Tibial nerve (tissue), 4 donors: ENCODE data around the gene HEXD. TPM values are rescaled to one million over a fixed set of nuclear protein-coding genes. Genes with fewer than 3 reads are reported as not detected.

Experiments used
- DNase-seq, 2 donors: peaks; one replicate each; pipeline ENCODE4 v3.0.0-alpha.2; 2019; ENCODE audit warnings: low spot score in 2 of 2
- H3K27ac ChIP-seq, 4 donors: fragments of 200-600 bp; sonication (generic) in 3 of 4; one replicate each; pipeline ENCODE4 v1.5.1; 2017 to 2019; ENCODE audit warnings: mild to moderate bottlenecking in 1 of 4
- H3K27me3 ChIP-seq, 2 donors: fragments of 200-600 bp; sonication (generic) in 1 of 2; one replicate each; pipeline versions ENCODE4 v1.5.1 to v1.6.0; 2017 to 2019
- H3K36me3 ChIP-seq, 3 donors: fragments of 200-600 bp; sonication (generic); one replicate each; pipeline ENCODE4 v1.5.1; 2018 to 2019
- H3K4me1 ChIP-seq, 4 donors: fragments of 200-600 bp; sonication (generic) in 3 of 4; one replicate each; pipeline ENCODE4 v1.5.1; 2017 to 2019
- H3K4me3 ChIP-seq, 4 donors: fragments of 200-600 bp; sonication (generic) in 3 of 4; one replicate each; pipeline ENCODE4 v1.5.1; 2017 to 2019; ENCODE audit warnings: mild to moderate bottlenecking in 1 of 4, moderate library complexity in 1 of 4
- H3K9me3 ChIP-seq, 4 donors: fragments of 200-600 bp; sonication (generic) in 3 of 4; one replicate each; pipeline ENCODE4 v1.5.1; 2017 to 2019
- EP300 ChIP-seq, 2 donors: sonication (generic); formaldehyde crosslinking; IDR thresholded peaks; one replicate each; pipeline ENCODE4 v1.6.1; 2017; ENCODE audit warnings: antibody characterized with exemption in 2 of 2, mild to moderate bottlenecking in 1 of 2
- POLR2A ChIP-seq, 2 donors: fragments of 450-650 bp; IDR thresholded peaks; one replicate each; pipeline ENCODE4 v1.6.1; 2017; ENCODE audit warnings: antibody characterized with exemption in 2 of 2, mild to moderate bottlenecking in 2 of 2, moderate library complexity in 2 of 2
- WGBS, 2 donors: methylation state at CpG; one replicate each; pipeline ENCODE4 v1.1.5; 2018; 5-methylcytosine and 5-hydroxymethylcytosine counted together
- total RNA-seq, 4 donors: library from RNA; depleted of rRNA; stranded (reverse); fragments of >200 nt; gene quantifications; one replicate each; pipeline ENCODE4 v1.1.0, GENCODE V29; 2016
- TF ChIP-seq, protein P1 (sequence below), 5 experiments: fragments of 200-600 bp in 3 of 5; fragments of 450-650 bp in 2 of 5; sonication (generic) in 3 of 5; IDR thresholded peaks; one replicate each; pipeline ENCODE4 v1.5.1; 2016 to 2019; ENCODE audit warnings: antibody characterized with exemption in 5 of 5, mild to moderate bottlenecking in 3 of 5, moderate library complexity in 2 of 5

HEXD gene
- total RNA-seq, 4 donors from 2014 or later: 65.6 to 143 (median 95.1) TPM

DNA sequence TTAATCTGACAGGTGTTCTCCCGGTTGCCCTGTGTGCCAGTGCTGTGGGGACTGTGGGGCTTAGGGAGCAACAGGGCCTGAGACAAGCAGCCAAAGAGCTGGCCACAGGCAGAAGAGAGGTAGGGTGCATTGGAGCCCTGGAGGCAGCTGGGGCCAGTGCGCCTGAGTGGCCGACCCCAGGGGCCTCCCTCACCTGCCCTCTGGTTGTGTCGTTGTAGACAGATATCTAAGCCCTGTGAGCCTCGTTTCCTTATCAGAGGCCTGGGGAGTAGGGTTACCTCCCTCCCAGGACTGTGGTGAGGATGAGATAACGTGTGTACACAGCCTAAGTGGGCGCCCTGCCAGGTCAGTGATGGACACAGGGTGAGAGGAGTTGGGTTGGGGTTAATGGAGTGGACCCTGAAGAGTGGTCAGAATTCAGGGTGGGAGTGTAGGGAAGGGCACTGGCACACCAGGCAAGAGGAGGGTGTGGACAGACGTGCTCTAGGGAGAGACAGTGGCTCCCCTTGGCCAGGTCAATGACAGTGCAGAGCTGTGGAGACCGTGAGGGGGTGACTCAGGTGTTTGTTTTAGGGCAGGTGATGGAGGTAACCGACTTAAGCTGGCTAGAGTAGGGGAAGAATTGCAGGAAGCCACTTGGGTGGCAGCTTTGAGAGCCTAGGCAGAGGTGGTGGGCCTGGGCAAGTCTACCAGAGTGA lies 43.8 kb downstream of the HEXD start:
- Histone ChIP-seq H3K4me1 (peaks cover 0 to 38% (median 16%) of the 10 kb centered on the region in 4 donors), H3K36me3 (peaks cover 0 to 69% (median 20%) of the 10 kb centered on the region in 3 donors), H3K27ac (peak overlapping the region in 1 of 4 donors; percentile 36), H3K27me3 (no peaks in the 10 kb centered on the region), H3K4me3 (no peak overlapping the region), H3K9me3 (no peaks in the 10 kb centered on the region)
- WGBS, 2 donors: 83 to 86% methylated on average over 9 to 10 of the region's 10 CpGs
- TF ChIP-seq POLR2A (IDR thresholded peaks at IDR 0.05) (no peak), EP300 (IDR thresholded peaks at IDR 0.05) (no peak)
- TF ChIP-seq, protein P1, sequence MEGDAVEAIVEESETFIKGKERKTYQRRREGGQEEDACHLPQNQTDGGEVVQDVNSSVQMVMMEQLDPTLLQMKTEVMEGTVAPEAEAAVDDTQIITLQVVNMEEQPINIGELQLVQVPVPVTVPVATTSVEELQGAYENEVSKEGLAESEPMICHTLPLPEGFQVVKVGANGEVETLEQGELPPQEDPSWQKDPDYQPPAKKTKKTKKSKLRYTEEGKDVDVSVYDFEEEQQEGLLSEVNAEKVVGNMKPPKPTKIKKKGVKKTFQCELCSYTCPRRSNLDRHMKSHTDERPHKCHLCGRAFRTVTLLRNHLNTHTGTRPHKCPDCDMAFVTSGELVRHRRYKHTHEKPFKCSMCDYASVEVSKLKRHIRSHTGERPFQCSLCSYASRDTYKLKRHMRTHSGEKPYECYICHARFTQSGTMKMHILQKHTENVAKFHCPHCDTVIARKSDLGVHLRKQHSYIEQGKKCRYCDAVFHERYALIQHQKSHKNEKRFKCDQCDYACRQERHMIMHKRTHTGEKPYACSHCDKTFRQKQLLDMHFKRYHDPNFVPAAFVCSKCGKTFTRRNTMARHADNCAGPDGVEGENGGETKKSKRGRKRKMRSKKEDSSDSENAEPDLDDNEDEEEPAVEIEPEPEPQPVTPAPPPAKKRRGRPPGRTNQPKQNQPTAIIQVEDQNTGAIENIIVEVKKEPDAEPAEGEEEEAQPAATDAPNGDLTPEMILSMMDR (IDR thresholded peaks at IDR 0.05): no peak
- no peak for DNase-seq

DNA sequence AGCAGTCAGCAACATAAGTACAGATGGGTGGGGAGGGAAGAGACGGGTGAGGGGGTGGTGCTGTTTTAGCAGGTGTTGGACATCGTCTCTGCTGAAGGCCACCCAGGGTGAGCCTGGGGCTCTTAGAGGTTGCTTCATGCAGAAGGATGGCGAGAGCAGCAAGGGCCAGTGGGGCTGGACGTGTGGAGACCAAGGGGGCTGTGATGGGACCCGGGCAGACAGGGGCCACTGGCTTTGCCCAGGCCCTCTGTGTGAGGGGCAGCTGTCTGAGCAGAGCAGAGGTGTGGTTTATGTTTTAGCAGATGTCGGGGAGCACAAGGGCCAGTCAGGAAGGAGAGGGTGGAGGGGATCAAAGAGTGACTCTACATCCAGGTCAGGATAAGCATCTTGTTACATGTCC lies 45.2 kb downstream of the HEXD start:
- TF ChIP-seq, protein P1 (IDR thresholded peaks at IDR 0.05): no peak
- TF ChIP-seq EP300 (IDR thresholded peaks at IDR 0.05) (no peak), POLR2A (IDR thresholded peaks at IDR 0.05) (no peak)
- 66 to 72% methylated on average over 6 of the region's 6 CpGs for WGBS, 2 donors
- Histone ChIP-seq H3K4me3 (no peak overlapping the region), H3K36me3 (peaks cover 0 to 83% (median 20%) of the 10 kb centered on the region in 3 donors), H3K9me3 (no peaks in the 10 kb centered on the region), H3K4me1 (peaks cover 0 to 30% (median 8%) of the 10 kb centered on the region in 4 donors), H3K27ac (peak overlapping the region; percentile 23 to 69 (median 48)), H3K27me3 (no peaks in the 10 kb centered on the region)
- DNase-seq: no peak

DNA sequence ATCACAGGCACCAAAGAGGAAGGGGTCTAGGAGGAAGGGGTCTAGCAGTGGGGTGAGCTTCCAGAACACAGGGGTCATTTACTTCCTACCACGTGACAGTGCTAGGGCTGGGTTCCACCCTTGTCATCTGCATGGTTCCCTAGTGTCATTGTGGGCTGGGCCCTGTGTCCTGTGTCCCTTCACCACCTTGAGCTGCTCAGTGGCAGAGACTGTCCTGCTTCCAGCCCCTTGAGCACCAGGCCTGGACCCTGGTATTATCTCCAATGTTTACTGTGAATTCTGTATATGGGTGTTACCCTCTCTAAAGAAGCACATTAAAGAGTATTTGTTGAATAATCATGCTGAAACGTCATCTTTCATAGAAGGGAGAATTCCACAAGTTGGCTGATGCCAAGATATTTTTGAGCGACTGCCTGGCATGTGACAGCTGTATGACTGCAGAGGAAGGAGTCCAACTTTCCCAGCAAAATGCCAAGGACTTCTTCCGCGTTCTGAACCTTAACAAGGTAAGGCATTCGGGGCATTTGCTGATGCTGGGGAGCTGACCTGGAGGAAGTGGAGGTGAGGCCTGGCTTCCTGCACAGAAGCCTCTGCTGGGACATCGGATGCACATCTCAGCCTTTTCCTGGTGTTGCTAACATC lies 45.9 kb downstream of the HEXD start:
- WGBS, 2 donors: 57 to 59% methylated on average over 6 to 7 of the region's 7 CpGs
- DNase-seq: no peak
- H3K4me3 ChIP-seq: no peak overlapping the region
- peaks cover 0 to 29% (median 7%) of the 10 kb centered on the region in 4 donors for H3K4me1 ChIP-seq
- peak in 1 of 2 donors; percentile 51 for TF ChIP-seq EP300 (IDR thresholded peaks at IDR 0.05)
- no peak for TF ChIP-seq POLR2A (IDR thresholded peaks at IDR 0.05)
- peaks cover 0 to 89% (median 20%) of the 10 kb centered on the region in 3 donors for H3K36me3 ChIP-seq
- no peaks in the 10 kb centered on the region for H3K9me3 ChIP-seq
- peak overlapping the region in 3 of 4 donors; percentile 37 to 69 (median 60) for H3K27ac ChIP-seq
- H3K27me3 ChIP-seq: no peaks in the 10 kb centered on the region

DNA sequence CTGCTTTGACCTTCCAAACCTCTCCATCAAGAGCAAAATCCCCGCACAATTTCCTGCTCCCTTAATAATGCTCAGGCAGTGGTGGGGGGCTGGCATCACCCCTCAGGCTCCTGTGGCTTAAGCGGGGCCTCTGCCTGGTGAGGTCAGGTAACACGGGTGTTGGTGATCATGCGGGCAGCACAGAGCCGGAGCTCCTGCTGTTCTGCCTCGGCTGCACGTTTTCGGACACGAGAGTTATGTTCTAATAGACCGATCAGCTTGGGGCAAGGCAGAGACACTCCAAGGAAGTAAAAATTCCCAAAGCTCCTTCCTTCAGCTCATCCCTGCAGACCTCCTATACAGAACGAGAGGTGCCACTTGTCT lies 46.4 kb downstream of the HEXD start:
- Histone ChIP-seq H3K27ac (peak overlapping the region in 3 of 4 donors; percentile 37 to 69 (median 60)), H3K36me3 (peaks cover 0 to 94% (median 20%) of the 10 kb centered on the region in 3 donors), H3K27me3 (no peaks in the 10 kb centered on the region), H3K4me1 (peaks cover 0 to 24% (median 4%) of the 10 kb centered on the region in 4 donors), H3K9me3 (no peaks in the 10 kb centered on the region), H3K4me3 (no peak overlapping the region)
- TF ChIP-seq, protein P1 (IDR thresholded peaks at IDR 0.05): no peak
- TF ChIP-seq POLR2A (IDR thresholded peaks at IDR 0.05) (no peak), EP300 (IDR thresholded peaks at IDR 0.05) (no peak)
- no peak for DNase-seq
- 89 to 91% methylated on average over 11 of the region's 11 CpGs for WGBS, 2 donors

DNA sequence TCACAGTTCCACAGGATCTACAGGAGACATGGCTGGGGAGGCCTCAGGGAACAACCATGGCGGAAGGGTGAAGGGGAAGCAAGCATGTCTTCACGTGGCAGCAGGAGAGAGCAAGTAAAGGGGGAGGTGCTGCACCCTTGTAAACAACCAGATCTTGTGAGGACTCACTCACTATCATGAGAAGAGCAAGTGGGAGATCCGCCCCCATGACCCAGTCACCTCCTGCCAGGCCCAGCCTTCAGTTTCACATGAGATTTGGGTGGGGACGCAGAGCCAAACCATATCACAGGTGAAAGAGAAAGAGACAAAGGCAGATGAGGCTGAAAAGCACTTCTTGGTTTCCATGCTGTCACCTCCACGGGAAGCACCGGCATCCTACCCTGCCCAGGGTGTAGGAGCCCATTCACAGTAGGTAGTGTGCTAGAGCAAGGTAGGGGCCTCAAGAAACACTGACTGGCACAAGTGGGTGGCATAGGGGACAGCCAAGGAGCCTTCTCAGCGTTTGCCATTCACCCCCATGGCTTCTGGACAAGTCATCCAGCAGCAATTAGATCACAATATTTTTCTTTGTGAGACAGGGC lies 47.0 kb downstream of the HEXD start:
- Histone ChIP-seq H3K27ac (peak overlapping the region in 2 of 4 donors; percentile 60 to 69), H3K27me3 (no peaks in the 10 kb centered on the region), H3K9me3 (no peaks in the 10 kb centered on the region), H3K36me3 (peaks cover 0 to 98% (median 20%) of the 10 kb centered on the region in 3 donors), H3K4me1 (peaks cover 0 to 18% (median 1%) of the 10 kb centered on the region in 4 donors), H3K4me3 (no peak overlapping the region)
- TF ChIP-seq EP300 (IDR thresholded peaks at IDR 0.05) (no peak), POLR2A (IDR thresholded peaks at IDR 0.05) (no peak)
- TF ChIP-seq, protein P1 (IDR thresholded peaks at IDR 0.05): no peak
- DNase-seq: no peak
- 85 to 87% methylated on average over 6 to 7 of the region's 7 CpGs for WGBS, 2 donors
